HepG2 (cell line): ENCODE measurements around the gene ARAP1. TPM values are rescaled to one million over a fixed set of nuclear protein-coding genes. Genes with fewer than 3 reads are reported as not detected.

Experiments
- ARHGAP35 ChIP-seq: sonication (generic); formaldehyde crosslinking; IDR thresholded peaks from 2 replicates; pipeline ENCODE4 v1.9.0; 2022; ENCODE audit warnings: mild to moderate bottlenecking, inconsistent platforms, moderate library complexity, missing genetic modification reagents, borderline replicate concordance
- CBX1 ChIP-seq: IDR thresholded peaks from one replicate; pipeline ENCODE4 v1.6.1; 2016; ENCODE audit warnings: antibody characterized with exemption, low read depth
- CBX5 ChIP-seq: sonication (generic); formaldehyde crosslinking; IDR thresholded peaks from 2 replicates; pipeline ENCODE4 v1.4.0; 2020; ENCODE audit warnings: missing genetic modification reagents, borderline replicate concordance
- CSRNP2 ChIP-seq: sonication (generic); formaldehyde crosslinking; conservative IDR thresholded peaks from 2 replicates; pipeline ENCODE4 v1.8.0; 2022; ENCODE audit warnings: low read depth, missing genetic modification reagents
- FOXA1 ChIP-seq, 2 experiments: fragments of 450-650 bp in 1 of 2; sonication (generic) in 1 of 2; formaldehyde crosslinking in 1 of 2; IDR thresholded peaks; 2 replicates each; pipeline versions ENCODE4 v1.4.0 to v1.6.1; 2016 to 2020; ENCODE audit warnings: missing genetic modification reagents in 1 of 2
- KLF11 ChIP-seq: IDR thresholded peaks from 2 replicates; pipeline ENCODE4 v1.6.1; 2016; ENCODE audit warnings: missing compliant biosample characterization
- SOX5 ChIP-seq: IDR thresholded peaks from 2 replicates; pipeline ENCODE4 v1.6.1; 2016; ENCODE audit warnings: borderline replicate concordance
- TBX3 ChIP-seq: fragments of 450-650 bp; IDR thresholded peaks from 2 replicates; pipeline ENCODE4 v1.6.1; 2017; ENCODE audit warnings: antibody characterized with exemption, mild to moderate bottlenecking, inconsistent platforms, borderline replicate concordance
- YEATS2 ChIP-seq: sonication (generic); formaldehyde crosslinking; IDR thresholded peaks from 2 replicates; pipeline ENCODE4 v1.4.0; 2020; ENCODE audit warnings: missing genetic modification reagents, borderline replicate concordance
- ZKSCAN5 ChIP-seq: sonication (generic); formaldehyde crosslinking; IDR thresholded peaks from 2 replicates; pipeline ENCODE4 v1.5.1; 2020; ENCODE audit warnings: mild to moderate bottlenecking, missing genetic modification reagents
- ZNF232 ChIP-seq: sonication (generic); formaldehyde crosslinking; IDR thresholded peaks from 2 replicates; pipeline ENCODE4 v1.4.0; 2020; ENCODE audit warnings: missing genetic modification reagents, borderline replicate concordance
- ZNF30 ChIP-seq: sonication (generic); formaldehyde crosslinking; IDR thresholded peaks from 2 replicates; pipeline ENCODE4 v1.5.0; 2020; ENCODE audit warnings: mild to moderate bottlenecking, missing genetic modification reagents
- ZNF501 ChIP-seq: sonication (generic); formaldehyde crosslinking; IDR thresholded peaks from 2 replicates; pipeline ENCODE4 v1.5.1; 2020; ENCODE audit warnings: mild to moderate bottlenecking, moderate library complexity, missing genetic modification reagents
- ZNF7 ChIP-seq: IDR thresholded peaks from 2 replicates; pipeline ENCODE4 v1.6.1; 2016; ENCODE audit warnings: missing biosample characterization, missing genetic modification reagents
- ZNF737 ChIP-seq: sonication (generic); formaldehyde crosslinking; IDR thresholded peaks from 2 replicates; pipeline ENCODE4 v1.5.0; 2020; ENCODE audit warnings: missing genetic modification reagents, mild to moderate bottlenecking, borderline replicate concordance
- ZNF788 ChIP-seq: sonication (generic); formaldehyde crosslinking; IDR thresholded peaks from 2 replicates; pipeline ENCODE4 v1.5.0; 2020; ENCODE audit warnings: mild to moderate bottlenecking, missing genetic modification reagents, borderline replicate concordance
- polyA plus RNA-seq, 8 experiments: library from polyadenylated mRNA; depleted of rRNA in 3 of 8; stranded (reverse) in 7 of 8; unstranded in 1 of 8; fragments of >200 nt; fragmentation: Illumina TruSeq in 4 of 8; extraction: Trizol in 4 of 8; gene quantifications; 2 replicates each; pipeline versions ENCODE4 v1.2.1 to v1.2.3, GENCODE V29; 2011 to 2016; ENCODE audit warnings: low read depth in 4 of 8, missing spikeins in 1 of 8, mixed read lengths in 1 of 8; ENCODE audit not compliant: insufficient read depth in 1 of 8
- total RNA-seq, 5 experiments: library from RNA; depleted of rRNA; stranded (reverse); fragments of >200 nt; fragmentation: Illumina TruSeq; extraction: Trizol; gene quantifications; 2 replicates each; pipeline ENCODE4 v1.2.3, GENCODE V29; 2016; ENCODE audit warnings: low read depth in 1 of 5
- TF ChIP-seq, protein P1 (sequence below): IDR thresholded peaks from 2 replicates; pipeline ENCODE4 v1.6.1; 2018; ENCODE audit warnings: missing genetic modification reagents
- TF ChIP-seq, protein P2 (sequence below): sonication (generic); formaldehyde crosslinking; IDR thresholded peaks from 2 replicates; pipeline ENCODE4 v1.5.0; 2020; ENCODE audit warnings: mild to moderate bottlenecking, missing genetic modification reagents
- TF ChIP-seq, protein P3 (sequence below): sonication (generic); formaldehyde crosslinking; conservative IDR thresholded peaks from 2 replicates; pipeline ENCODE4 v1.4.0; 2020; ENCODE audit warnings: mild to moderate bottlenecking, missing genetic modification reagents, moderate library complexity

ARAP1 gene
- total and polyA plus RNA-seq, 2 of the 13 experiments (the other 11 are each of a cell fraction or from before 2014, with no cell fraction given) = 43.2 to 55.5 TPM

DNA sequence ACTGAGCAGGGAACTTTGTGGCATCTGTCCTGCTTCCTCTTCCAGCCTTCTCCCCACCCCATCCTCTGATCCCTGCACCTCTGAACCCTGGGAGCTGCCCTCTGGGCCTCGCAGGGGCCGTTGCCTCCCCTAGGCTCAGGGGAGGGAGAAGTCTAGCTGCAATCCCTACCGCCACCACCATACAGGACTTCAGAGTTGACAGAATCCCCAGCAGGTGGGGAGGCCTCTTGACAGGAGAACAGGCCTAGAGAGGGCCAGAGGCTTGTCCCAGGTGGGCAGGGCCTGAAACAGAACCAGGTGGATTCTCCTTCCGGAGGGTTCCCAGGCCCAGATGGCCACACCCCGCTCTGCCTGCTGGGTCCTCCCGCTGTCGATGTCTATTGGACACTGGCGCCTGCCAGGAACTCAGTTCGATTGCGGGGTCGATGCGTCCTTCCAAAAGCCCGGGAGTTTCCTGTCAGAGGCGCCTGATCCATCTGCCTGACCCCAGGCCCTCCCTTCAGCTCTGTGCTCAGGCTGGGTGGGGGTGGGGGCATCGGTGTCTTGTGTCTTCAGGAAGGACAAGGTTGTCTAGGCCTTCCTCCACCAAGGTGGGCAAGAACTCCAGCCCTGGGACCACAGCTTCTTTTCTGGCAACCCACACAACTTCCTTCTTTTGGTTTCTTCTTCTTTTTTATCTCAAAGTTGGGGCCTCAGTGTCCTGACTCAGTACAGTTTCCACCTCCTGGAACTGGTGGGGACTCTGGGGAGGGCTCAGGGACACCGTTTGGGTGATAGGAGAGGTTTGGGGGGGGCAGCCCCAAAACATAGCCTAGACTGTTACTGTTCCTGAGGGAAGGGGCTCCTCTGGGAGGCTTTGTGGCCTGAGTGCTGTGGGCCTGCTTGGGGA lies 35.3 kb upstream of the ARAP1 start (continued):
- TF ChIP-seq CSRNP2 (no peak), ZNF7 (CRISPR knock-in tag) (no peak), ZNF30 (CRISPR knock-in tag) (no peak), CBX1 (no peak), FOXA1 (IDR thresholded peaks at IDR 0.05) (no peak), FOXA1 (CRISPR knock-in tag; IDR thresholded peaks at IDR 0.05) (no peak), ZNF232 (CRISPR knock-in tag) (no peak), ZKSCAN5 (0 out of 2 replicates have a peak, but pooled peaks have one; percentile 47), CBX5 (no peak), ZNF501 (CRISPR knock-in tag) (no peak; the same call in none of the 2 replicates), ZNF788 (CRISPR knock-in tag) (no peak; the same call in 1 of the 2 replicates), KLF11 (CRISPR knock-in tag) (peak; percentile 79; the same call in 1 of the 2 replicates), TBX3 (peak; percentile 8; the same call in 1 of the 2 replicates), SOX5 (CRISPR knock-in tag) (0 out of 2 replicates have a peak, but pooled peaks have one; percentile 15), YEATS2 (CRISPR knock-in tag) (peak; percentile 52; the same call in 1 of the 2 replicates), ARHGAP35 (CRISPR knock-in tag) (no peak), ZNF737 (CRISPR knock-in tag) (no peak)
- TF ChIP-seq, protein P1, sequence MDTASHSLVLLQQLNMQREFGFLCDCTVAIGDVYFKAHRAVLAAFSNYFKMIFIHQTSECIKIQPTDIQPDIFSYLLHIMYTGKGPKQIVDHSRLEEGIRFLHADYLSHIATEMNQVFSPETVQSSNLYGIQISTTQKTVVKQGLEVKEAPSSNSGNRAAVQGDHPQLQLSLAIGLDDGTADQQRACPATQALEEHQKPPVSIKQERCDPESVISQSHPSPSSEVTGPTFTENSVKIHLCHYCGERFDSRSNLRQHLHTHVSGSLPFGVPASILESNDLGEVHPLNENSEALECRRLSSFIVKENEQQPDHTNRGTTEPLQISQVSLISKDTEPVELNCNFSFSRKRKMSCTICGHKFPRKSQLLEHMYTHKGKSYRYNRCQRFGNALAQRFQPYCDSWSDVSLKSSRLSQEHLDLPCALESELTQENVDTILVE (CRISPR knock-in tag) = no peak
- TF ChIP-seq, protein P2, sequence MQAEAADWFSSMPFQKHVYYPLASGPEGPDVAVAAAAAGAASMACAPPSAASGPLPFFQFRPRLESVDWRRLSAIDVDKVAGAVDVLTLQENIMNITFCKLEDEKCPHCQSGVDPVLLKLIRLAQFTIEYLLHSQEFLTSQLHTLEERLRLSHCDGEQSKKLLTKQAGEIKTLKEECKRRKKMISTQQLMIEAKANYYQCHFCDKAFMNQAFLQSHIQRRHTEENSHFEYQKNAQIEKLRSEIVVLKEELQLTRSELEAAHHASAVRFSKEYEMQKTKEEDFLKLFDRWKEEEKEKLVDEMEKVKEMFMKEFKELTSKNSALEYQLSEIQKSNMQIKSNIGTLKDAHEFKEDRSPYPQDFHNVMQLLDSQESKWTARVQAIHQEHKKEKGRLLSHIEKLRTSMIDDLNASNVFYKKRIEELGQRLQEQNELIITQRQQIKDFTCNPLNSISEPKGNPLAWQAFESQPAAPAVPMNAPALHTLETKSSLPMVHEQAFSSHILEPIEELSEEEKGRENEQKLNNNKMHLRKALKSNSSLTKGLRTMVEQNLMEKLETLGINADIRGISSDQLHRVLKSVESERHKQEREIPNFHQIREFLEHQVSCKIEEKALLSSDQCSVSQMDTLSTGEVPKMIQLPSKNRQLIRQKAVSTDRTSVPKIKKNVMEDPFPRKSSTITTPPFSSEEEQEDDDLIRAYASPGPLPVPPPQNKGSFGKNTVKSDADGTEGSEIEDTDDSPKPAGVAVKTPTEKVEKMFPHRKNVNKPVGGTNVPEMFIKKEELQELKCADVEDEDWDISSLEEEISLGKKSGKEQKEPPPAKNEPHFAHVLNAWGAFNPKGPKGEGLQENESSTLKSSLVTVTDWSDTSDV (CRISPR knock-in tag) = no peak
- TF ChIP-seq, protein P3, sequence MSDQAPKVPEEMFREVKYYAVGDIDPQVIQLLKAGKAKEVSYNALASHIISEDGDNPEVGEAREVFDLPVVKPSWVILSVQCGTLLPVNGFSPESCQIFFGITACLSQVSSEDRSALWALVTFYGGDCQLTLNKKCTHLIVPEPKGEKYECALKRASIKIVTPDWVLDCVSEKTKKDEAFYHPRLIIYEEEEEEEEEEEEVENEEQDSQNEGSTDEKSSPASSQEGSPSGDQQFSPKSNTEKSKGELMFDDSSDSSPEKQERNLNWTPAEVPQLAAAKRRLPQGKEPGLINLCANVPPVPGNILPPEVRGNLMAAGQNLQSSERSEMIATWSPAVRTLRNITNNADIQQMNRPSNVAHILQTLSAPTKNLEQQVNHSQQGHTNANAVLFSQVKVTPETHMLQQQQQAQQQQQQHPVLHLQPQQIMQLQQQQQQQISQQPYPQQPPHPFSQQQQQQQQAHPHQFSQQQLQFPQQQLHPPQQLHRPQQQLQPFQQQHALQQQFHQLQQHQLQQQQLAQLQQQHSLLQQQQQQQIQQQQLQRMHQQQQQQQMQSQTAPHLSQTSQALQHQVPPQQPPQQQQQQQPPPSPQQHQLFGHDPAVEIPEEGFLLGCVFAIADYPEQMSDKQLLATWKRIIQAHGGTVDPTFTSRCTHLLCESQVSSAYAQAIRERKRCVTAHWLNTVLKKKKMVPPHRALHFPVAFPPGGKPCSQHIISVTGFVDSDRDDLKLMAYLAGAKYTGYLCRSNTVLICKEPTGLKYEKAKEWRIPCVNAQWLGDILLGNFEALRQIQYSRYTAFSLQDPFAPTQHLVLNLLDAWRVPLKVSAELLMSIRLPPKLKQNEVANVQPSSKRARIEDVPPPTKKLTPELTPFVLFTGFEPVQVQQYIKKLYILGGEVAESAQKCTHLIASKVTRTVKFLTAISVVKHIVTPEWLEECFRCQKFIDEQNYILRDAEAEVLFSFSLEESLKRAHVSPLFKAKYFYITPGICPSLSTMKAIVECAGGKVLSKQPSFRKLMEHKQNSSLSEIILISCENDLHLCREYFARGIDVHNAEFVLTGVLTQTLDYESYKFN = peak; percentile 89
